ENCODE results near the gene SPATA1. TPM values are rescaled to one million over a fixed set of nuclear protein-coding genes. Genes with fewer than 3 reads are reported as not detected.
A peak's percentile ranks its signal among the peaks of the same experiment; 100 is the strongest.

Gene SPATA1
- total RNA-seq, 5 donors from 2014 or later (not counting 1 experiment from before 2014, with no cell fraction given) = 0.25 to 3.5 (median 2.3) TPM

- peaks cover 11 to 14% of the 10 kb centered on the region in 2 experiments for H3K4me1 ChIP-seq (ENCODE audit: control insufficient read depth in 1 of 2, extremely low read depth in 1 of 2, insufficient read depth in 2 of 2, low read length in 2 of 2)
- H3K27me3 ChIP-seq (replicated peaks in 1 of 2; ENCODE audit: control insufficient read depth in 2 of 2, extremely low read depth in 1 of 2, insufficient read depth in 2 of 2, low read length in 1 of 2) = no peaks in the 10 kb centered on the region
- ChIA-PET POLR2A (interaction anchor here (0.5 to 2.0 kb wide), 18 partner anchors 8 to 702 kb away, joined by 3 to 11 read pairs (median 3); partner anchors contain the start of genes BCL10 (in 1 of the 2), GNG5 (in 1 of the 2), PRKACB (in 1 of the 2) and RPF1 (in 1 of the 2)), CTCF (interaction anchor here (0.5 to 2.3 kb wide), 10 partner anchors 9 to 681 kb away, joined by 3 to 12 read pairs (median 4); partner anchors contain the start of genes GNG5 (in 1 of the 2), PRKACB (in 1 of the 2) and SPATA1 (in 1 of the 2))
- Mint-ChIP-seq H3K27ac (peak within 1 kb of the TSS; percentile 98 to 99), H3K4me3 (peak within 1 kb of the TSS; percentile 94 to 97 (median 97)), H3K4me1 (peaks cover 41 to 52% (median 44%) of the 10 kb centered on the region in 3 donors), H3K27me3 (no peaks in the 10 kb centered on the region), H3K9me3 (no peaks in the 10 kb centered on the region), H3K36me3 (peaks cover 16% of the 10 kb centered on the region)
- no peaks in the 10 kb centered on the region for H3K9me3 ChIP-seq
- peak; percentile 91 to 97 (median 96) for ATAC-seq (replicated peaks in 1 of 4)
- H3K36me3 ChIP-seq (ENCODE audit: control insufficient read depth in 2 of 2, extremely low read depth in 1 of 2, insufficient read depth in 1 of 2, low read length in 1 of 2) = no peaks in the 10 kb centered on the region
- peak within 1 kb of the TSS; percentile 94 for H3K27ac ChIP-seq (ENCODE audit: low read length)
- WGBS (ENCODE audit: insufficient coverage) = under 1% methylated on average over 37 of the region's 67 CpGs
- peak within 1 kb of the TSS; percentile 78 to 82 for H3K4me3 ChIP-seq (ENCODE audit: control insufficient read depth in 1 of 2, extremely low read depth in 1 of 2, low read length in 1 of 2)
- peak; percentile 62 to 92 (median 77) for DNase-seq
These were observed 68.0 kb downstream of the SPATA1 start, which contains the start of gene CTBS for GRCh38 chr1:84573967-84574842. CTBS (minus strand) TSS chr1:84574440; CDS start chr1:84574415, 25 bp downstream.

DNA sequence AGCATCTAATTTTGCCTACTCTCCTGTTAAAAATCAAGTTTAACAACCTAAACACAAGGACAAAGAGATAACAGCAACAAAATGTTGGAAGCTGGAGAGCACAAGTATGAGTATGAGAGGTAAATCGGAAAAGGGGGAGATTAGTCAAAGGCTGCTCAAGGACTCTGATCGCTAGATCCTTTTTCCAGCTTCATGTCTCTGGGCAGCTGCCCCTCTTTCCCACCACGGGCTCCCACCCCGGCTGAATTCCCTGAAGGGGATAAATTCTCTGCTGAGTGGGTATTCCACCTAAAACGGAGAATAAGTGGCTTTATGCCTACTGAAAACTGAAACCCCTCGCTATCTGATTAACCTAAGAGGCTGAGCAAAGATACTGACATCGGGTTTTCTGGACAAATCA, 68.8 kb downstream of the SPATA1 start:
- CTCF ChIA-PET = interaction anchor here in 1 of 2 donors (1.2 to 1.7 kb wide), 3 partner anchors 69 to 431 kb away, joined by 3 to 11 read pairs (median 5); partner anchors contain the start of genes GNG5, PRKACB and SPATA1
- Mint-ChIP-seq H3K27me3 (no peaks in the 10 kb centered on the region), H3K27ac (peak overlapping the region; percentile 87 to 88), H3K9me3 (no peaks in the 10 kb centered on the region), H3K36me3 (peaks cover 13% of the 10 kb centered on the region), H3K4me3 (peak overlapping the region; percentile 94 to 97 (median 97)), H3K4me1 (peaks cover 38 to 49% (median 41%) of the 10 kb centered on the region in 3 donors)
- Histone ChIP-seq H3K4me3 (ENCODE audit: control insufficient read depth in 1 of 2, extremely low read depth in 1 of 2, low read length in 1 of 2) (peak overlapping the region in 1 of 2 donors; percentile 78), H3K9me3 (no peaks in the 10 kb centered on the region), H3K36me3 (ENCODE audit: control insufficient read depth in 2 of 2, extremely low read depth in 1 of 2, insufficient read depth in 1 of 2, low read length in 1 of 2) (no peaks in the 10 kb centered on the region), H3K27ac (ENCODE audit: low read length) (peak overlapping the region; percentile 25), H3K27me3 (replicated peaks in 1 of 2; ENCODE audit: control insufficient read depth in 2 of 2, extremely low read depth in 1 of 2, insufficient read depth in 2 of 2, low read length in 1 of 2) (no peaks in the 10 kb centered on the region), H3K4me1 (ENCODE audit: control insufficient read depth in 1 of 2, extremely low read depth in 1 of 2, insufficient read depth in 2 of 2, low read length in 2 of 2) (peaks cover 11 to 14% of the 10 kb centered on the region in 2 experiments)
- ATAC-seq (replicated peaks in 1 of 4) = no peak
- WGBS (ENCODE audit: insufficient coverage) = no CpG with 5 or more reads among the region's 7 CpGs
- DNase-seq = no peak
- POLR2A ChIA-PET = interaction anchor here in 1 of 2 donors (0.6 kb wide), 1 partner anchor 141 kb away, joined by 3 read pairs; no protein-coding TSS in a partner anchor

DNA sequence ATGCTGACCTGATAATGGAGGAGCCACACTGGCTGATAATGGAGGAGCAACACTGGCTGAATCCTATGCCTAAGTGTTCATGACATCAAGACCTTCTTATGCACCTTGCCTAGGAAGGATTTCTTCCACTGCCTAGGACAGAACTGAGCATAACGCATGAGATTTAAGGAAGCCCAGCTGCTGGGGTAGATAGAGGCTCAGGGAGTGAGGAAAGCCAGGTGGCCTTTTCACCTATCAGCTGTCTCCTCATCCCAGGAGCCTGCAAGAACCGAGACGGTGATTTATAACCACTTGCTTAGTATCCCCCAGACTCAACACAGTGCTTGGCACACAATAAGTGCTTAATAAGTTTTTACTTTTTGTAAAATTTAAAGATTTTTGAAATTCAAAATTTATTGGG, 75.5 kb downstream of the SPATA1 start:
- no peak for ATAC-seq (replicated peaks in 1 of 4)
- WGBS (ENCODE audit: insufficient coverage) = no CpG with 5 or more reads among the region's 3 CpGs
- no peak overlapping the region for H3K4me3 ChIP-seq (ENCODE audit: control insufficient read depth in 1 of 2, extremely low read depth in 1 of 2, low read length in 1 of 2)
- no peaks in the 10 kb centered on the region for H3K4me1 ChIP-seq (ENCODE audit: control insufficient read depth in 1 of 2, extremely low read depth in 1 of 2, insufficient read depth in 2 of 2, low read length in 2 of 2)
- no peak for DNase-seq
- peaks cover 0 to 3% of the 10 kb centered on the region in 2 experiments for H3K27me3 ChIP-seq (replicated peaks in 1 of 2; ENCODE audit: control insufficient read depth in 2 of 2, extremely low read depth in 1 of 2, insufficient read depth in 2 of 2, low read length in 1 of 2)
- CTCF ChIA-PET = no interaction called here
- Mint-ChIP-seq H3K4me3 (no peak overlapping the region), H3K27me3 (peaks cover 0 to 5% of the 10 kb centered on the region in 2 donors), H3K4me1 (peaks cover 0 to 2% (median 0%) of the 10 kb centered on the region in 3 donors), H3K27ac (no peak overlapping the region), H3K36me3 (no peaks in the 10 kb centered on the region), H3K9me3 (no peaks in the 10 kb centered on the region)
- no peak overlapping the region for H3K27ac ChIP-seq (ENCODE audit: low read length)
- POLR2A ChIA-PET = interaction anchor here in 1 of 2 donors (1.8 kb wide), 1 partner anchor 8 kb away, joined by 6 read pairs; no protein-coding TSS in a partner anchor
- no peaks in the 10 kb centered on the region for H3K9me3 ChIP-seq
- H3K36me3 ChIP-seq (ENCODE audit: control insufficient read depth in 2 of 2, extremely low read depth in 1 of 2, insufficient read depth in 1 of 2, low read length in 1 of 2) = no peaks in the 10 kb centered on the region

GRCh38 chr1:84582802-84583587, 76.8 kb downstream of the SPATA1 start:
- no peaks in the 10 kb centered on the region for H3K36me3 ChIP-seq (ENCODE audit: control insufficient read depth in 2 of 2, extremely low read depth in 1 of 2, insufficient read depth in 1 of 2, low read length in 1 of 2)
- DNase-seq (no peak), ATAC-seq (replicated peaks in 1 of 4) (no peak)
- Mint-ChIP-seq H3K36me3 (no peaks in the 10 kb centered on the region), H3K4me1 (peaks cover 0 to 2% (median 0%) of the 10 kb centered on the region in 3 donors), H3K27me3 (peaks cover 3 to 6% of the 10 kb centered on the region in 2 donors), H3K9me3 (no peaks in the 10 kb centered on the region), H3K27ac (no peak overlapping the region), H3K4me3 (no peak overlapping the region)
- no peak overlapping the region for H3K27ac ChIP-seq (ENCODE audit: low read length)
- CTCF ChIA-PET = interaction anchor here (1.0 to 2.2 kb wide), 2 partner anchors 28 to 170 kb away, joined by 3 to 5 read pairs; no protein-coding TSS in a partner anchor
- no peaks in the 10 kb centered on the region for H3K4me1 ChIP-seq (ENCODE audit: control insufficient read depth in 1 of 2, extremely low read depth in 1 of 2, insufficient read depth in 2 of 2, low read length in 2 of 2)
- H3K4me3 ChIP-seq (ENCODE audit: control insufficient read depth in 1 of 2, extremely low read depth in 1 of 2, low read length in 1 of 2) = no peak overlapping the region
- no peaks in the 10 kb centered on the region for H3K9me3 ChIP-seq
- POLR2A ChIA-PET = interaction anchor here in 1 of 2 donors (0.6 to 1.8 kb wide), 2 partner anchors 10 kb away, joined by 4 to 6 read pairs; no protein-coding TSS in a partner anchor
- 86% methylated on average over 1 of the region's 7 CpGs for WGBS (ENCODE audit: insufficient coverage)
- H3K27me3 ChIP-seq (replicated peaks in 1 of 2; ENCODE audit: control insufficient read depth in 2 of 2, extremely low read depth in 1 of 2, insufficient read depth in 2 of 2, low read length in 1 of 2) = peaks cover 0 to 3% of the 10 kb centered on the region in 2 experiments

DNA sequence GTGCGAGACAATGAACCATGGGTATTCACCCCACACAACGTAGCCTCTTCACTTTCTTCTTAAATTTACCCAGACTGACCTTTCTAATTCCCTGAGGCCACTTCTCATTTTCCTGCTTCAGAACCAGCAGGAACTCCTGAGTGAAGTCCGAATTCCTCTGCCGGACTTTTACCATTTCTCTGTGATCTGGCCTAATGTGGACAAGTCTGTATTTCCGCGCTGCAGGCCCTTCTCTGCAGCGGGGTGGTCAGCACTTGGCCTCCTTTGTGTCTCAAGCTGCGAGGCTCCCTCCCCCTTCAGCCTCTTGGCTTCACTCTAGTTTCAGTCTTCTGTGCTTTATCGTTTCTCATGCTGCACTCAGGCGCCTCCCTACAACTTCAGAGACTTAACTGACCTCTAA, 77.5 kb downstream of the SPATA1 start:
- Mint-ChIP-seq H3K36me3 (no peaks in the 10 kb centered on the region), H3K4me1 (peaks cover 0 to 2% (median 0%) of the 10 kb centered on the region in 3 donors), H3K9me3 (no peaks in the 10 kb centered on the region), H3K27ac (no peak overlapping the region), H3K4me3 (no peak overlapping the region), H3K27me3 (peaks cover 3 to 6% of the 10 kb centered on the region in 2 donors)
- WGBS (ENCODE audit: insufficient coverage) = 94% methylated on average over 10 of the region's 10 CpGs
- H3K4me3 ChIP-seq (ENCODE audit: control insufficient read depth in 1 of 2, extremely low read depth in 1 of 2, low read length in 1 of 2) = no peak overlapping the region
- H3K9me3 ChIP-seq = no peaks in the 10 kb centered on the region
- no peaks in the 10 kb centered on the region for H3K4me1 ChIP-seq (ENCODE audit: control insufficient read depth in 1 of 2, extremely low read depth in 1 of 2, insufficient read depth in 2 of 2, low read length in 2 of 2)
- DNase-seq (no peak), ATAC-seq (replicated peaks in 1 of 4) (no peak)
- ChIA-PET POLR2A (interaction anchor here in 1 of 2 donors (0.6 kb wide), 1 partner anchor 9 kb away, joined by 4 read pairs; no protein-coding TSS in a partner anchor), CTCF (interaction anchor here in 1 of 2 donors (2.2 kb wide), 1 partner anchor 170 kb away, joined by 5 read pairs; no protein-coding TSS in a partner anchor)
- H3K27ac ChIP-seq (ENCODE audit: low read length) = no peak overlapping the region
- no peaks in the 10 kb centered on the region for H3K36me3 ChIP-seq (ENCODE audit: control insufficient read depth in 2 of 2, extremely low read depth in 1 of 2, insufficient read depth in 1 of 2, low read length in 1 of 2)
- peaks cover 0 to 3% of the 10 kb centered on the region in 2 experiments for H3K27me3 ChIP-seq (replicated peaks in 1 of 2; ENCODE audit: control insufficient read depth in 2 of 2, extremely low read depth in 1 of 2, insufficient read depth in 2 of 2, low read length in 1 of 2)

Measured in T-cell (primary cell).